HepG2 (cell line): ENCODE measurements around the gene CACTIN. TPM values are rescaled to one million over a fixed set of nuclear protein-coding genes. Genes with fewer than 3 reads are reported as not detected.

Experiments
- ATAC-seq: fragments of 200-7000 bp; cut with Tn5 transposase; 3 replicates; pipeline ENCODE4 v1.9.1; 2020; ENCODE audit warnings: mild to moderate bottlenecking, moderate library complexity
- BruUV-seq: library from RNA; stranded (reverse); fragments of 400-500 nt; replicated peaks from 2 replicates; lab custom pipeline; 2021; lab: Mats Ljungman, UMichigan
- CTCF ChIA-PET: fragments of 300-600 bp; formaldehyde crosslinking; extraction: SDS; loops from one replicate; lab custom pipeline; 2021; ENCODE audit warnings: low total read pairs, inconsistent platforms, low intra/inter-chr PET ratio; lab: Yijun Ruan, JAX
- POLR2A ChIA-PET: fragments of 350-600 bp; sonication (Branson Sonifier 250); formaldehyde crosslinking; loops from one replicate; lab custom pipeline; 2020; ENCODE audit warnings: antibody characterized with exemption, inconsistent platforms; lab: Yijun Ruan, JAX
- DNase-seq: peaks from one replicate; pipeline ENCODE4 v3.0.0-alpha.2; 2015; ENCODE audit warnings: low spot score
- FAIRE-seq: peaks from 3 replicates; lab custom pipeline; 2011; peaks lifted over from hg19 to GRCh38; lab: Jason Lieb, UNC
- H2AFZ ChIP-seq: one replicate; pipeline ENCODE4 v1.6.1; 2011; ENCODE audit warnings: low read length, inconsistent platforms
- H3K27ac ChIP-seq: fragments of 300-600 bp; 3 replicates; pipeline ENCODE4 v1.8.0; 2011; ENCODE audit warnings: mixed run types, mild to moderate bottlenecking, mixed read lengths, low read length, inconsistent platforms; ENCODE audit not compliant: insufficient read depth; ENCODE audit errors: extremely low read length
- H3K27me3 ChIP-seq, 2 experiments: fragments of 200-600 bp in 1 of 2; 2 replicates in 1 of 2; 3 replicates in 1 of 2; pipeline versions ENCODE4 v1.6.0 to v1.8.0; 2011; ENCODE audit warnings: low read length in 2 of 2, mild to moderate bottlenecking in 2 of 2, moderate library complexity in 2 of 2, inconsistent platforms in 1 of 2; ENCODE audit not compliant: insufficient read depth in 2 of 2, control insufficient read depth in 1 of 2
- H3K36me3 ChIP-seq, 2 experiments: fragments of 200-600 bp in 1 of 2; replicated peaks in 1 of 2; 2 replicates in 1 of 2; 3 replicates in 1 of 2; pipeline versions ENCODE4 v1.5.1 to v1.8.0; 2011; ENCODE audit warnings: low read length in 2 of 2, inconsistent platforms in 1 of 2; ENCODE audit not compliant: insufficient read depth in 2 of 2, control insufficient read depth in 1 of 2
- H3K4me1 ChIP-seq: 2 replicates; pipeline ENCODE4 v1.5.1; 2012; ENCODE audit warnings: low read length, inconsistent platforms; ENCODE audit not compliant: insufficient read depth
- H3K4me2 ChIP-seq: 2 replicates; pipeline ENCODE4 v1.6.0; 2011; ENCODE audit warnings: low read depth, low read length, inconsistent platforms
- H3K4me3 ChIP-seq, 3 experiments: fragments of 200-600 bp in 1 of 3; sonication (generic), shearing (Covaris generic) in 1 of 3; replicated peaks in 1 of 3; 2 replicates each; pipeline ENCODE4 v1.5.1; 2011 to 2016; ENCODE audit warnings: low read length in 3 of 3, inconsistent platforms in 2 of 3, low read depth in 2 of 3, mild to moderate bottlenecking in 2 of 3, control low read depth in 1 of 3, mixed read lengths in 1 of 3; ENCODE audit not compliant: insufficient read depth in 1 of 3
- H3K79me2 ChIP-seq: one replicate; pipeline ENCODE4 v1.6.1; 2011; ENCODE audit warnings: low read length, inconsistent platforms; ENCODE audit not compliant: insufficient read depth
- H3K9ac ChIP-seq: 2 replicates; pipeline ENCODE4 v1.6.0; 2011; ENCODE audit warnings: mild to moderate bottlenecking, low read depth, low read length, inconsistent platforms; ENCODE audit not compliant: insufficient read depth
- H3K9me3 ChIP-seq: 2 replicates; pipeline ENCODE4 v1.5.1; 2012; ENCODE audit warnings: mild to moderate bottlenecking, low read length
- H4K20me1 ChIP-seq: 2 replicates; pipeline ENCODE4 v1.6.0; 2011; ENCODE audit warnings: inconsistent platforms, mild to moderate bottlenecking, low read length, moderate library complexity; ENCODE audit not compliant: insufficient read depth
- AGO1 ChIP-seq: fragments of 200-400 bp; formaldehyde crosslinking; IDR thresholded peaks from 2 replicates; pipeline ENCODE4 v1.6.1; 2017; ENCODE audit warnings: mild to moderate bottlenecking, low read depth, low read length, moderate library complexity; ENCODE audit not compliant: poor library complexity, severe bottlenecking
- BRCA1 ChIP-seq: sonication (generic); formaldehyde crosslinking; IDR thresholded peaks from 2 replicates; pipeline ENCODE4 v1.4.0; 2020; ENCODE audit warnings: missing genetic modification reagents
- CEBPB ChIP-seq: IDR thresholded peaks from 2 replicates; pipeline ENCODE4 v1.6.1; 2011; ENCODE audit warnings: low read depth, low read length, improper control_type of control experiment, borderline replicate concordance
- DMTF1 ChIP-seq: sonication (generic); formaldehyde crosslinking; IDR thresholded peaks from 2 replicates; pipeline ENCODE4 v1.4.0; 2020; ENCODE audit warnings: mild to moderate bottlenecking, missing genetic modification reagents
- FOXK2 ChIP-seq: fragments of 450-650 bp; IDR thresholded peaks from 2 replicates; pipeline ENCODE4 v1.6.1; 2016
- HDAC2 ChIP-seq: sonication (generic); formaldehyde crosslinking; IDR thresholded peaks from 2 replicates; pipeline ENCODE4 v1.4.0; 2020; ENCODE audit warnings: missing genetic modification reagents
- HNRNPH1 ChIP-seq: fragments of 200-400 bp; formaldehyde crosslinking; optimal IDR thresholded peaks from 2 replicates; pipeline ENCODE3; 2017; ENCODE audit warnings: mild to moderate bottlenecking, low read depth, low read length
- KLF11 ChIP-seq: IDR thresholded peaks from 2 replicates; pipeline ENCODE4 v1.6.1; 2016; ENCODE audit warnings: missing compliant biosample characterization
- MXD1 ChIP-seq: sonication (generic); formaldehyde crosslinking; IDR thresholded peaks from 2 replicates; pipeline ENCODE4 v1.4.0; 2020; ENCODE audit warnings: mild to moderate bottlenecking, missing genetic modification reagents
- NCOA1 ChIP-seq: sonication (generic); formaldehyde crosslinking; IDR thresholded peaks from 2 replicates; pipeline ENCODE4 v1.9.0; 2021; ENCODE audit warnings: missing genetic modification reagents
- POLR2AphosphoS2 ChIP-seq: IDR thresholded peaks from 2 replicates; pipeline ENCODE4 v1.6.1; 2011; ENCODE audit warnings: low read depth, low read length, improper control_type of control experiment
- RAD51 ChIP-seq: fragments of 450-650 bp; IDR thresholded peaks from 2 replicates; pipeline ENCODE4 v1.6.1; 2016; ENCODE audit warnings: borderline replicate concordance
- RBFOX2 ChIP-seq: fragments of 200-400 bp; formaldehyde crosslinking; IDR thresholded peaks from 2 replicates; pipeline ENCODE4 v1.6.1; 2017; ENCODE audit warnings: low read depth, mild to moderate bottlenecking, low read length
- SKI ChIP-seq: fragments of 450-650 bp; IDR thresholded peaks from one replicate; pipeline ENCODE4 v1.6.1; 2018; ENCODE audit warnings: mild to moderate bottlenecking; ENCODE audit not compliant: partially characterized antibody
- TGIF2 ChIP-seq: IDR thresholded peaks from 2 replicates; pipeline ENCODE4 v1.6.1; 2016; ENCODE audit warnings: control low read depth, missing compliant biosample characterization
- ZFP91 ChIP-seq: sonication (generic); formaldehyde crosslinking; IDR thresholded peaks from 2 replicates; pipeline ENCODE4 v1.9.0; 2022; ENCODE audit warnings: missing genetic modification reagents, mild to moderate bottlenecking, borderline replicate concordance
- ZMYM3 ChIP-seq: sonication (generic); formaldehyde crosslinking; IDR thresholded peaks from 2 replicates; pipeline ENCODE4 v1.5.1; 2020; ENCODE audit warnings: mild to moderate bottlenecking, missing genetic modification reagents
- ZNF251 ChIP-seq: sonication (generic); formaldehyde crosslinking; IDR thresholded peaks from 2 replicates; pipeline ENCODE4 v1.9.0; 2021; ENCODE audit warnings: mild to moderate bottlenecking, missing genetic modification reagents
- ZNF343 ChIP-seq: sonication (generic); formaldehyde crosslinking; IDR thresholded peaks from 2 replicates; pipeline ENCODE4 v1.4.0; 2020; ENCODE audit warnings: mild to moderate bottlenecking, missing genetic modification reagents
- WGBS: methylation state at CpG from one replicate; pipeline ENCODE4 v1.1.6; 2017; ENCODE audit warnings: low lambda C conversion rate; 5-methylcytosine and 5-hydroxymethylcytosine counted together
- in situ Hi-C: cut with HindIII; loops from 2 replicates; pipeline ENCODE4 v1.10.0; 2017; ENCODE audit warnings: low pct_unique_long_range_greater_than_20kb; ENCODE audit not compliant: extremely low pct_ligation_motif_present
- intact Hi-C: fragments of 100-400 bp; cut with micrococcal nuclease; formaldehyde crosslinking; loops from one replicate; pipeline ENCODE4 v1.10.0; 2022; ENCODE audit not compliant: unreplicated experiment
- polyA plus RNA-seq, 8 experiments: library from polyadenylated mRNA; depleted of rRNA in 3 of 8; stranded (reverse) in 7 of 8; unstranded in 1 of 8; fragments of >200 nt; fragmentation: Illumina TruSeq in 4 of 8; extraction: Trizol in 4 of 8; gene quantifications; 2 replicates each; pipeline versions ENCODE4 v1.2.1 to v1.2.3, GENCODE V29; 2011 to 2016; ENCODE audit warnings: low read depth in 4 of 8, missing spikeins in 1 of 8, mixed read lengths in 1 of 8; ENCODE audit not compliant: insufficient read depth in 1 of 8
- total RNA-seq, 5 experiments: library from RNA; depleted of rRNA; stranded (reverse); fragments of >200 nt; fragmentation: Illumina TruSeq; extraction: Trizol; gene quantifications; 2 replicates each; pipeline ENCODE4 v1.2.3, GENCODE V29; 2016; ENCODE audit warnings: low read depth in 1 of 5

Gene CACTIN
- total and polyA plus RNA-seq, 2 of the 13 experiments (the other 11 are each of a cell fraction or from before 2014, with no cell fraction given): 10.0 to 16.6 TPM

GRCh38 chr19:3604227-3604986 lies 22.2 kb downstream of the CACTIN start:
- intact Hi-C loops (no loop called here), in situ Hi-C loops (no loop called here)
- DNase-seq (no peak), FAIRE-seq (no peak), ATAC-seq (no peak)
- Histone ChIP-seq H3K36me3 (no peaks in the 10 kb centered on the region), H3K9me3 (no peaks in the 10 kb centered on the region), H2AFZ (no peak overlapping the region), H3K27me3 (peaks cover 0 to 29% of the 10 kb centered on the region in 2 experiments; a peak in 2 of 5 replicates), H3K9ac (peak overlapping the region; percentile 10; the same call in 1 of the 2 replicates), H3K79me2 (no peaks in the 10 kb centered on the region), H4K20me1 (no peaks in the 10 kb centered on the region), H3K4me2 (peak overlapping the region; percentile 67), H3K4me3 (peak overlapping the region; percentile 3 to 68 (median 23); a peak in 1 of 6 replicates), H3K4me1 (peaks cover 48% of the 10 kb centered on the region), H3K27ac (no peak overlapping the region)
- ChIA-PET POLR2A (no interaction called here), CTCF (no interaction called here)
- no TSS peak for BruUV-seq
- WGBS: 39% methylated on average over 8 of the region's 27 CpGs
- TF ChIP-seq ZFP91 (peak; percentile 27; the same call in 1 of the 2 replicates), HNRNPH1 (no peak), CEBPB (no peak), TGIF2 (CRISPR knock-in tag) (no peak), POLR2AphosphoS2 (no peak), ZMYM3 (CRISPR knock-in tag) (0 out of 2 replicates have a peak, but pooled peaks have one; percentile 16), ZNF251 (CRISPR knock-in tag) (no peak), RBFOX2 (no peak), BRCA1 (CRISPR knock-in tag) (no peak), DMTF1 (CRISPR knock-in tag) (no peak), FOXK2 (no peak), AGO1 (no peak), KLF11 (CRISPR knock-in tag) (no peak), RAD51 (no peak), MXD1 (CRISPR knock-in tag) (no peak), SKI (no peak), HDAC2 (CRISPR knock-in tag) (peak; percentile 5; the same call in 1 of the 2 replicates), NCOA1 (CRISPR knock-in tag) (no peak), ZNF343 (no peak)
